NCI-H526 treated with DMSO at 0.1 percent for 48 hours (cell line): ENCODE measurements around the gene PCDHB3.
"Not testable (repeated sequence)": the region's sequence is repeated elsewhere in the genome, so short reads cannot be mapped to it uniquely, and the experiment has no call there.

Source experiments
- DNase-seq: peaks from one replicate; lab custom pipeline; 2025; lab: John Stamatoyannopoulos, UW

The PCDHB3 gene

GRCh38 chr5:141100243-141100805 lies at the start of gene PCDHB3:
TSS of gene PCDHB3 (plus strand) at chr5:141100473. CDS start at chr5:141100650, 177 bp downstream.
- peak; percentile 61 for DNase-seq

DNA sequence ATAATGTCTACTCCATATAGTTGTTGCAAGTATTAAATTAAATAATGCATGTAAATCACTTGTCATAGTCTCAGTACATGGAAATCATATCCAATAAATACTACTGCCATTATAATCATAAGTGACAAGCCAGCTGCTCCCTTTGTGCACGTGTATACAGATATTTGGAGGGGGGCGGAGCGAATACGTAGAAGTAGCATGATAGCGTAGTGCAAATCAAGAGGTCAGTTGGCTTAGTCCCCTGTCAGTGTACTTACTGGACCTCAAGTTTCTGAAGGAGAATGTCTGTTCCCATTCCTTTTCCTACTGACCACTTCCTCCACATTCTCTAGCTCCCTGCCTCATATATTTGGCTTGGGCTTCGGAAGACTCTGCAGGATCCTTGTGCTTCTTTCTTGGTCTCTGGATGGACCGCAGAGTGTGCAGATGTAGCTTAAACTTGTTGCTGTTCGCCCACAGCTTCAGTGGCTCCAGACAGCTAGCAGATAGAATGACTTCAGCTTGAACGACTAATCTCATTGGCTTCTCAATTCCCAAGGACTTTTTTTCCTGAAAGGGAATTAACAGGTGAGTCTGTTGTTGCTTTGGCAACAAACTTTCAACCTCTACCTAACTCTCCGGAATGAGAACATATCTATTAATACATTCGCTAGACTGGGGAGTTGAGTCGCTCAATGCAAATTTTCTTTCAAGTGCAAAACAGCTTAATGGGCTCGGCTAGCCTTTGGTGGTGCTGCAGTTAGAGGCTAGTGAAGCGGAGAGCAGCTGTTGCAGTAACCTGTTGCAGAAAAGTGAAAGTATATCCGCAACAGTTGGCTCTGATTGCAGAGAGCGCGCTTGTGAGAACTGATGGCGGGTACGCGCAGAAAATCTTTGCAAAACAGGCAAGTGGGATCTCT lies 49.4 kb upstream of the PCDHB3 start, which contains the start of gene PCDHB1:
Gene PCDHB1, plus strand, starts transcription at position 753 of the 899 bp plus-strand sequence. Its CDS starts 97 bp downstream, at position 850.
- peak; percentile 71 for DNase-seq

GRCh38 chr5:141051521-141051866 lies 48.8 kb upstream of the PCDHB3 start:
- no peak for DNase-seq

- no peak for DNase-seq
These were observed 22.4 kb upstream of the PCDHB3 start for GRCh38 chr5:141077826-141078225.

- no peak for DNase-seq
These were observed 18.0 kb upstream of the PCDHB3 start for GRCh38 chr5:141082228-141082627.

DNA sequence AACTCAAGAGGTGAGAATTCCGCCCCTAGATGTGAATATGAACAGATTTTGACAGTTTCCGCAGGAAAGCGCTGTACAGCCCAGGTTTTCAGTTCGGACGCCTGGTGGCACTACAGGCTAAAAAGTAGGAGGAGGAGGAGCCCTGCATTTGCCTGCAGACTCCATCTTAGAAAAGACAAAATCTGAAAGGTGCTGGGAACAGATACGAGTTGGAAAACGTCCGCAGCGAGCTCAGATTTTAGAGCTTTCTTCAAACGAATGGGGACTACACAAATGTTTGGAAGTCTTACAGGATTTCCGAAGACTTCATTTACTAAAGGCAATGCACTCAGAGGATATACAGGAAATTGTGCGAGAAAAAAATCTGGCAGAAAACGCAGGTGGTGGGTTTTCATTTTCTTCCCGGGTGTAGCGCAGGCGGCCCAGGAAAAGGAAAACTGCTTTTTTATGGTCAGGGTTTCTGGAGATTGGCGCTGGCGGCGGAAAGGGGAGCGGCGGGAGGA lies 15.7 kb upstream of the PCDHB3 start:
- peak; percentile 38 for DNase-seq

GRCh38 chr5:141094481-141095262 lies 5.6 kb upstream of the PCDHB3 start, which contains the start of gene PCDHB2:
TSS of gene PCDHB2 (plus strand) at chr5:141094615. CDS start at chr5:141094791, 176 bp downstream.
- DNase-seq: peak; percentile 3

DNA sequence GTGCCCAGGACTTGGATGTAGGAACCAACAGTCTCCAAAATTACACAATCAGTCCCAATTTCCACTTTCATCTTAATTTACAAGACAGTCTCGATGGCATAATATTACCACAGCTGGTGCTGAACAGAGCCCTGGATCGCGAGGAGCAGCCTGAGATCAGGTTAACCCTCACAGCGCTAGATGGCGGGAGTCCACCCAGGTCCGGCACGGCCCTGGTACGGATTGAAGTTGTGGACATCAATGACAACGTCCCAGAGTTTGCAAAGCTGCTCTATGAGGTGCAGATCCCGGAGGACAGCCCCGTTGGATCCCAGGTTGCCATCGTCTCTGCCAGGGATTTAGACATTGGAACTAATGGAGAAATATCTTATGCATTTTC lies 5.0 kb upstream of the PCDHB3 start:
- DNase-seq: no peak

DNA sequence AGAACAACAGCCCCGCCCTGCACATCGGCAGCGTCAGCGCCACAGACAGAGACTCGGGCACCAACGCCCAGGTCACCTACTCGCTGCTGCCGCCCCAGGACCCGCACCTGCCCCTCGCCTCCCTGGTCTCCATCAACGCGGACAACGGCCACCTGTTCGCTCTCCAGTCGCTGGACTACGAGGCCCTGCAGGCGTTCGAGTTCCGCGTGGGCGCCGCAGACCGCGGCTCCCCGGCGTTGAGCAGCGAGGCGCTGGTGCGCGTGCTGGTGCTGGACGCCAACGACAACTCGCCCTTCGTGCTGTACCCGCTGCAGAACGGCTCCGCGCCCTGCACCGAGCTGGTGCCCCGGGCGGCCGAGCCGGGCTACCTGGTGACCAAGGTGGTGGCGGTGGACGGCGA lies 4.1 kb upstream of the PCDHB3 start:
- DNase-seq: not testable (repeated sequence)

GRCh38 chr5:141096586-141096985 lies 3.7 kb upstream of the PCDHB3 start:
- DNase-seq: not testable (repeated sequence)

- peak; percentile 22 for DNase-seq
These were observed 786 bp downstream of the PCDHB3 start for GRCh38 chr5:141101059-141101458.

DNA sequence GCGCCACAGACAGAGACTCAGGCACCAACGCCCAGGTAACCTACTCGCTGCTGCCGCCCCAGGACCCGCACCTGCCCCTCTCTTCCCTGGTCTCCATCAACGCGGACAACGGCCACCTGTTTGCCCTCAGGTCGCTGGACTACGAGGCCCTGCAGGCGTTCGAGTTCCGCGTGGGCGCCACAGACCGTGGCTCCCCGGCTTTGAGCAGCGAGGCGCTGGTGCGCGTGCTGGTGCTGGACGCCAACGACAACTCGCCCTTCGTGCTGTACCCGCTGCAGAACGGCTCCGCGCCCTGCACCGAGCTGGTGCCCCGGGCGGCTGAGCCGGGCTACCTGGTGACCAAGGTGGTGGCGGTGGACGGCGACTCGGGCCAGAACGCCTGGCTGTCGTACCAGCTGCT lies 1.8 kb downstream of the PCDHB3 start:
- DNase-seq: not testable (repeated sequence)

DNA sequence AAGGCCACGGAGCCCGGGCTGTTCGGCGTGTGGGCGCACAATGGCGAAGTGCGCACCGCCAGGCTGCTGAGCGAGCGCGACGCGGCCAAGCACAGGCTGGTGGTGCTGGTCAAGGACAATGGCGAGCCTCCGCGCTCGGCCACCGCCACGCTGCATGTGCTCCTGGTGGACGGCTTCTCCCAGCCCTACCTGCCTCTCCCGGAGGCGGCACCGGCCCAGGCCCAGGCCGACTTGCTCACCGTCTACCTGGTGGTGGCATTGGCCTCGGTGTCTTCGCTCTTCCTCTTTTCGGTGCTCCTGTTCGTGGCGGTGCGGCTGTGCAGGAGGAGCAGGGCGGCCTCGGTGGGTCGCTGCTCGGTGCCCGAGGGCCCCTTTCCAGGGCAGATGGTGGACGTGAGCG lies 2.2 kb downstream of the PCDHB3 start:
- not testable (repeated sequence) for DNase-seq

DNA sequence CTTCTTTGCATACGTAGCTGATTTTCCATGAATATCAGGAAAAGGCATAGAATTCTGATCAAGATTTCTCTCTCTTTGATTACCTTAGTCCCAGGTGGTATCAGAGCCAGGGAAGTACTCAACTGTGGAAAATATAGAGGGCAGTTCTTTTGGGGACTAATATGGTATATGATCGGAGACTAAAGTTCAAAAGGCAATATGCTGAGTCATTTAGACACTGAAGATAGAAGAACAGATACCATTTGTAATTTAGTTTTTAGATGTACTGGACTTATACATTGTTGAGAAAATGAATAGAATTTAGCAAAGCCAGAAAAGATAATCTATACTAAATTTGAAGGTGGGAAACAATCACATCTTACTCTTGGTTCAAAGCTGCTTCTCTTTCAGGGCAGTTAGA lies 5.1 kb downstream of the PCDHB3 start:
- DNase-seq: no peak

DNA sequence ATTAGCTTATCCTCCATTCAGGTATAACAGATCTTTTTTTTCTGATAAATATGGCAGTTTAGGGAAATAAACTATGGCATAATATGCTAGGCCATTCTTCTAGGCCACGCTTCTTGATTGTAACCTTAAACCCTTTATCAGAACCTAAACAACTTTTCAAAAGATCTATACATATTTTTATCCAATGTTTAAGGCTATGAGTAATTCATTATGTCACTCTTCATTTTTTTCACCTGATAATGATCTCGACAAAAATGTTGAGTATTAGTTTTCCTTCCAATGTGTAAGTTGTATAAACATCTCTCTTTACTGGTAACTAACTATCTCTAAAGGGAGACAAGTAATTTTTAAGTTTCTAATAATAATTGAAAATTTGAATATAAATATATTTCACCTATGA lies 19.0 kb downstream of the PCDHB3 start:
- DNase-seq: no peak

DNA sequence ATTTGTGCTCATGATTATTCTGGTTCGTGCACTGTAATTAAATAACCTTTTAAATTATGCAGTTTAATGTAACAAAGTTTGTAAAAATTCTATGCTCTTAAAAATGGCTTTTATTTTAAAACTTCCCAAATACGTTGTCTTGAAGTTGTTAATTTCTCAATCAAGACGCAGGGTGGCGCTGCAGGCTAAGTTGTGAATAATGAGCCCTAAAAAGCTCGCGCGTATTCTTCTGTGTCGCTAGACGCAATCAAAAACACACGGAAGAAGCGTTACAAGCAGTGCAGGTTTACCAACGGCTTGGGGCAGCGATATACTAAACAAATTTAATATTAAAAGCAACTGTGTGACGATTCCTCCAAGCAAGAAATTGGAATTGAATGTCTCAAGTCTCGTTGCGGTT lies 21.3 kb downstream of the PCDHB3 start, which contains the start of gene PCDHB4:
Gene PCDHB4, plus strand, starts transcription at position 256 of the 400 bp plus-strand sequence. CDS start 181 bp downstream, outside the sequence.
- DNase-seq: no peak

- DNase-seq: no peak
These were observed 21.7 kb downstream of the PCDHB3 start for GRCh38 chr5:141121985-141122384.

DNA sequence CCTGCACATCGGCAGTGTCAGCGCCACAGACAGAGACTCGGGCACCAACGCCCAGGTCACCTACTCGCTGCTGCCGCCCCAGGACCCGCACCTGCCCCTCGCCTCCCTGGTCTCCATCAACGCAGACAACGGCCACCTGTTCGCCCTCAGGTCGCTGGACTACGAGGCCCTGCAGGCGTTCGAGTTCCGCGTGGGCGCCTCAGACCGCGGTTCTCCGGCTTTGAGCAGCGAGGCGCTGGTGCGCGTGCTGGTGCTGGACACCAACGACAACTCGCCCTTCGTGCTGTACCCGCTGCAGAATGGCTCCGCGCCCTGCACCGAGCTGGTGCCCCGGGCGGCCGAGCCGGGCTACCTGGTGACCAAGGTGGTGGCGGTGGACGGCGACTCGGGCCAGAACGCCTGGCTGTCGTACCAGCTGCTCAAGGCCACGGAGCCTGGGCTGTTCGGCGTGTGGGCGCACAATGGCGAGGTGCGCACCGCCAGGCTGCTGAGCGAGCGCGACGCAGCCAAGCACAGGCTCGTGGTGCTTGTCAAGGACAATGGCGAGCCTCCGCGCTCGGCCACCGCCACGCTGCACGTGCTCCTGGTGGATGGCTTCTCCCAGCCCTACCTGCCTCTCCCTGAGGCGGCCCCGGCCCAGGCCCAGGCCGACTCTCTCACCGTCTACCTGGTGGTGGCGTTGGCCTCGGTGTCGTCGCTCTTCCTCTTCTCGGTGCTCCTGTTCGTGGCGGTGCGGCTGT lies 23.3 kb downstream of the PCDHB3 start:
- DNase-seq: not testable (repeated sequence)

GRCh38 chr5:141127305-141127704 lies 27.0 kb downstream of the PCDHB3 start:
- no peak for DNase-seq

GRCh38 chr5:141135030-141135717 lies 34.9 kb downstream of the PCDHB3 start, which contains the start of gene PCDHB5:
TSS of gene PCDHB5 (plus strand) at chr5:141135206. CDS start at chr5:141135435, 229 bp downstream.
- peak; percentile 1 for DNase-seq
